Mucosa of descending colon (tissue), 3 donors: Measurements from ENCODE around the gene FGF9. TPM values are rescaled to one million over a fixed set of nuclear protein-coding genes. Genes with fewer than 3 reads are reported as not detected.

Experiments used
- ATAC-seq: fragments of 200-7000 bp; cut with Tn5 transposase; one replicate; pipeline ENCODE4 v1.9.1; 2020; ENCODE audit warnings: mild to moderate bottlenecking, moderate library complexity
- DNase-seq, 3 donors: peaks; one replicate each; pipeline ENCODE4 v3.0.0-alpha.2; 2020
- H3K36me3 ChIP-seq: fragments of 200-600 bp; one replicate; pipeline ENCODE4 v1.8.0; 2021; ENCODE audit warnings: low read depth, mild to moderate bottlenecking
- H3K4me1 ChIP-seq: fragments of 200-600 bp; one replicate; pipeline ENCODE4 v1.8.0; 2021; ENCODE audit warnings: low read depth, mild to moderate bottlenecking
- H3K4me3 ChIP-seq: fragments of 200-600 bp; one replicate; pipeline ENCODE4 v1.8.0; 2021; ENCODE audit warnings: mild to moderate bottlenecking
- H3K9me3 ChIP-seq: fragments of 200-600 bp; one replicate; pipeline ENCODE4 v1.8.0; 2021; ENCODE audit warnings: mild to moderate bottlenecking
- CTCF ChIP-seq: fragments of 200-600 bp; IDR thresholded peaks from one replicate; pipeline ENCODE4 v1.8.0; 2022; ENCODE audit warnings: antibody characterized with exemption, mild to moderate bottlenecking
- intact Hi-C, 2 donors: fragments of 100-400 bp; cut with DNase I in 1 of 2; cut with micrococcal nuclease in 1 of 2; formaldehyde crosslinking; loops; one replicate each; pipeline versions ENCODE4 v1.11.0 to v1.11.1; 2022; cut with DNase I, micrococcal nuclease
- total RNA-seq, 3 donors: library from RNA; stranded (reverse); fragmentation: NEBNext Ultra II Directional in 2 of 3; extraction: Animal tissue kit (Norgen Biotek cat#: 25700) in 2 of 3; gene quantifications; one replicate each; pipeline versions ENCODE4 v1.2.1 to v1.2.4, GENCODE V29; 2021 to 2023
- donor health status: DM: no; HTN: no; CAD: no; lungs with moderate emphysema.
- donor health status: DM: no; HTN: no; CAD: no.
- donor health status: DM: no; HTN: yes; CAD: no.

Gene FGF9
- total RNA-seq, 3 donors from 2014 or later, result 1.2 to 2.6 (median 2.3) TPM

- no peaks in the 10 kb centered on the region for H3K9me3 ChIP-seq
- TF ChIP-seq CTCF, result no peak
- H3K4me1 ChIP-seq, result no peaks in the 10 kb centered on the region
- intact Hi-C loops, result no loop called here
- no peak overlapping the region for H3K4me3 ChIP-seq
- DNase-seq (no peak), ATAC-seq (peak; percentile 58)
- H3K36me3 ChIP-seq, result no peaks in the 10 kb centered on the region
These were observed 62.8 kb downstream of the FGF9 start for GRCh38 chr13:21733475-21734263.

GRCh38 chr13:21734961-21735360 lies 64.1 kb downstream of the FGF9 start:
- no peak for TF ChIP-seq CTCF
- no peak for DNase-seq

GRCh38 chr13:21735701-21736401 lies 65.0 kb downstream of the FGF9 start:
- ATAC-seq (no peak), DNase-seq (no peak)
- no peak for TF ChIP-seq CTCF
- intact Hi-C loops, result no loop called here
- Histone ChIP-seq H3K4me3 (no peak overlapping the region), H3K9me3 (no peaks in the 10 kb centered on the region), H3K4me1 (no peaks in the 10 kb centered on the region), H3K36me3 (no peaks in the 10 kb centered on the region)

More at GRCh38 chr13:21734961-21735360, 64.1 kb downstream of the FGF9 start:
- H3K36me3 ChIP-seq, result no peaks in the 10 kb centered on the region
- H3K4me3 ChIP-seq, result no peak overlapping the region
- intact Hi-C loops, result no loop called here
- no peaks in the 10 kb centered on the region for H3K9me3 ChIP-seq
- ATAC-seq, result no peak
- H3K4me1 ChIP-seq, result no peaks in the 10 kb centered on the region

GRCh38 chr13:21736926-21737325 lies 66.1 kb downstream of the FGF9 start:
- no peaks in the 10 kb centered on the region for H3K36me3 ChIP-seq
- intact Hi-C loops, result no loop called here
- no peak for TF ChIP-seq CTCF
- DNase-seq (no peak), ATAC-seq (no peak)
- H3K4me3 ChIP-seq, result no peak overlapping the region
- peaks cover 3% of the 10 kb centered on the region for H3K4me1 ChIP-seq
- H3K9me3 ChIP-seq, result no peaks in the 10 kb centered on the region

GRCh38 chr13:21738630-21739029 lies 67.8 kb downstream of the FGF9 start:
- no peak for TF ChIP-seq CTCF
- intact Hi-C loops, result no loop called here
- DNase-seq (no peak), ATAC-seq (peak; percentile 9)
- Histone ChIP-seq H3K4me3 (no peak overlapping the region), H3K4me1 (peaks cover 3% of the 10 kb centered on the region), H3K36me3 (no peaks in the 10 kb centered on the region), H3K9me3 (no peaks in the 10 kb centered on the region)
